DMS53 treated with DMSO at 0.1 percent for 48 hours (cell line): ENCODE results near the gene POC1B.

Source experiments
- DNase-seq: peaks from one replicate; lab custom pipeline; 2025; ENCODE audit not compliant: unreplicated experiment; lab: John Stamatoyannopoulos, UW

The POC1B gene

DNA sequence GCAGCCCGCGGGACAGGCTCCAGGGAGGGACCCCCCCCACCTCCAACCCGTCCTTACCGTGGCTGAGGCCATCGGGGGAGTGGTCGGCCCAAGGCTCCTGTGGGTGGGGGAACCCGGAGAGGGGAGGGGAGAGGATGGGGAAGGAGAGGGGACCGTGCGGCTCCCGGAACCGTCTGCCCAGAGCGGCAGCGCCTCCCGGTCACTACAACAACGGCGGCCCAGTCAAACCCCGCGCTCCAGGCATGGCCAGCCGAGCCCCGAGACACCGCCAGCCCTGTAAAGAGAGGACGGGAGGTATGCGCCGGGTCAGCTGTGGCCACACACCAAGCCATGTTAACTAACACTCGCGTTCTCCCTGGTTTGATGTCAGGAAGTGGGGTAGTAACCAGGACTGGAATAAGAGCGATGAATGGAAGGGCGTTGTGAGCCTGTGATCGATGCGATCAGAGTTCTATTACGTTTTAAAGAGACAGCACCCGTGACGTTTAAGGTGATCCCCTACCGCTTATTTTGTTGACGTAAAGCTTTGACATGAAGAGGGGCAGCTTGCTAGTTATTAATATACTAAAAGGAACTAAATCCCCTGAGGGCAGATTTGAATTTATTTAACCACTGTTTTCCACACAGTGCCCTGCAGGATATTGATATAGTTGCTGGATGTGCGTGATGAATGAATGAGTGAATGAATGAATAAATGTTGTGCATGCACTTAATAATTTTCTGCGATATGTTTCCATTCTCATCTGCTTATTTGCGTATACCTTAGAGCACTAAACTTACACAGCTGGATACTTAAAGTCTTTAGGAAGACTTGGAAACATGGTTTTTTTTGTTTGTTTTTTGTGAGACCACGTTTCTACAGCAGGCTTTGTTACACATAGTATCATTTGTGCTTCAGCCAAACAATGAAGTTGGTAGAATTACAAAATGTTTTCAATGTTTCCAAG, at the start of gene POC1B:
Gene POC1B (minus strand): TSS at position 224 of the 947 bp plus-strand sequence. CDS start 152 bp downstream, at position 72.
- peak; percentile 92 for DNase-seq

DNA sequence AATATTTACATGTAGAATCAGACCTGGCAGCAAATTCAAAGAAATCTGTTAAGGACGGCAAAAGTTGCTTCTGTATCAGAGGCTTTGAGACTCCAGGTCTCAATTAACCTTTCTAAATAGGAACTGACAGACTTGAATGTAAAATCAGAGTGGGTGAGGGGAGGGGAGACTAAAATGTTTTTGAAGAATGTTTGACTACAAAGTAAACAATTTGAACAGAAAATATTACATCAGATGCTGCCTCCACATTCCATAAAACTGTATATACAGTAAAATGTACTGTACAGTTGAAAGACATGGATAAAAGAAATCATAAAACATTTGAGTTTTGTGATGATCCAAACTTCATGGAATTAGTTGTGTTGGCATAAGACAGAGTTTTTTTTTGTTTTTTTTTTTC, 49.5 kb upstream of the POC1B start:
- DNase-seq, result no peak

DNA sequence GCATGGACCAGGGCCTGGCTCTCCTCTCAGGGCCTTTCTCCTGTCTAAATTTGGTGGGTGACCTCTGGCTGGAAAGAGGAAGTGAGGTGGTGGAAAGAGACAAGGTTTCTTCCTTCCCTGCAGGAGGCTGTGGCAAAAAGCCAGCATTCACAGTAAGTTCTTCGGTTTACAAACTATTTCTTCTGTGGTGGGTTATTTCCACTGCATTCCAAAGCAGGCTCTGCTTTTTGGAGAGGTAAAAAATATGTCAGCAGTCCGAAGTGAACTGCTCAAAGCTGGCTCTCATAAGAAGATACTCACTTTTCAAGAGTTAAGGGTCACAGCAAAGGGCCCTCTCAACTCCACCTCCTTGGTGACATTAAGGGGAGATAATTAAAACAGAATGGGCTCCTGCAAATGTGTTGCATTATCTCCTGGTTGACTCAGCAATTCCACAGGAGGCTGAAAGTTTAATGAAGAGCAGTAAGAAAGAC, 48.9 kb upstream of the POC1B start:
- DNase-seq, result no peak

DNA sequence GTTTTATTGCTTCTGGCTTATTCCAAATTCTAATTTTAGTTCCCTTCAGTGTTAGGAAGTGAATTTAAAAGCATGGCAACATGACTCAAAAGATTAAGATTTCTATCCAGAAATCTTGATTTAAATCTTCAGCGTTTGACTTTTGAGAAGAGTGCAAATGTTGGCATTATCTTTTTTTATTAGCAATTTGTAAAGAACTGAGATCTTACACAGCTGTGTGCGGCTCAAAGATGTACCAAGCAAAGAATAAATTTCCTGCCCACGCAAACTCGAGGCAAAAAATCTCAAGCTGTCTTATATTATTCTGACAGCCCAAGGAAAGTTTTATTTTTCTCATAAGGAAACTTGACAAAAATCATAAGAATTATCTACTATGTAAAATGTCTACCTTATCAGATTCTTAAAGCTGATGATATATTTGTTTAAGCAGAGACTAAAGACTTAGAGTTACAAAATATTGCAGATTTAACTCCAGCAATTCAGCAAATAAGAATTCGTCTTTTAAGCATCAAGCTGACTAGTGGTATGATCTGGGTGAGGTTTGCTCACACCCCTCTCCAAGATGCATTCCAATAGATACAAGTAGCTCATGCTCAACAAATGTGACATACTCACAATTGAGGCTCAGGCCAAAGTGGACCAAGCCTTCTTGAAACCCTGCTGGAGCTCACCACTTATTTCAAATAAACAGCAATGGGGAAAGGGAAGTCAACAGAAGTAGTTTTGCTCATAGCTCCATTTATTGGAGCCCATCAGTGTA, 47.4 kb upstream of the POC1B start:
- no peak for DNase-seq

DNA sequence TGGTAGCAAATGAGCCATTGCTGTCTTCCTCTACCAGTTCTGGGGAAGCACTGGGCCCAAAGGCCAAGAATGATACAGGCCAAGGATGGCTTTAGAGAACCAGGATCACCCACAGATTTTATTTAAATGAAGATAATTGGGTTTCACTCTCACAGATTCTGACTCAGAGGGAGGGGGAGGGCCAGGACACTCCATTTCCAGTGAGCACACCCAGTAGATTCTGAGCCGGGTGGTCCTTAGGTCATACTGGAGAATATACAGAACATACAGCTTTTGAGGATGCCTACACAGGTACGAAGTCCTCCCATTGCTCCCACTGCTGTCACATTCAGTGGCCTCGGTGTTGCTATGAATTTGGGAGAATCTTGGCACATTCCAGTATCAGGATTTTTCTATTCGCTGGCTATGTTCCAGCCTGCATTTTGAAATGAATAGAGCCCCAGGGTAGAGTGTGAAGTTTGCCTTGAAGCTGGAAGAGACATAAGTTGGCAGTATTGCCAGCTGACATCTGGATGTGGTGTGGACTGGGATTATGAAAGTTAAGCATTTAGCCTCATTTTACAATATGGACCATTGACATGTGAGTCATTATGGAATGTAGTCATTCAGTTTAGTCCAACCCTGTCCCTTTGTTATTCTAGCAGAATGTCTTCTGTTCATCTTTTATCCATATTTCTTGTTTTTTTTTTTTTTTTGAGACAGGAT, 45.8 kb upstream of the POC1B start:
- DNase-seq, result no peak

DNA sequence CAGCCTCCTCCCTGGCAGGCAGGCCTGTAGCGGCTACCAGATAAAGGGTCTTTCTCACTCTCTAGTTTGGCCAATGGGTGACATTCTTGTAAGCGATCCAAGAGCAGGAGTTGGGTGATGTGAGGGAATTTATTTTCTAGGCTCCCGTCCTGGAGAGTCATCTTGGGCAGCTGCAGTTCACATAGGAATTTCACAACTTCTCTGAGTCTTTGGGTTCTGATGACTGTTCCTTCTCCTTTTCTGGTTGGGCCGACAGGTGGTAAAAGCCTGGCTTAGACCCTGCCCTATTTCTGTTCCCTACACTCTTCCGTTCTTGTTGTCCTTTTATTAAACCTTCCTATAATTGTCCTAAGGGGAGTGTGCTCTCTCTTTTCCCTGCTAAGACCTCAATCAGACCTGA, 42.6 kb upstream of the POC1B start:
- no peak for DNase-seq

DNA sequence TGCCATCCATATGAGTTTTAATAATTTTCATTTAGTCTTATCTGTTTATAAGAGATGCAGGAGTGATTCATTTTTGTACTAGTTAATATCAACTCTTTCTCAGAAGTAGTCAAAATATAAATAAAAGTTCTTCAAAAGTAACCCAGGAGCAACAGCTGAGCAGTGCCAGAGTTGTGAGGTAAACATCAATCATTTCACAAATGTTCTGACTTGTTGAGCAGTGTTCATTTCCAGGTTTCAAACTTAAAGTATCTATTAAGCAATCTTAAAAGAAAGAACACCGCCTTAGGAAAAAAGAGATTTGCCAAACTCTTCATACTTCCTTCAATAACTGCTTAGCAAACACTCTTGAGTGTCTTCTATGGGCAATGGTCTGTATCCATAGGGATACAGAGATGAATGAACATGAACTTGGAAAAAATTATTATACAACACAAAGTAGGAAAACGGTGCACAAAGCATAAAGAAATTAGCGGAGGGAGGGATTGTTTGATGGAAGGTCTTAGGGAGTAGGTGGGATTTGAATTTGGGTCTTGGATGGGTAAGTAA, 41.9 kb upstream of the POC1B start:
- no peak for DNase-seq

DNA sequence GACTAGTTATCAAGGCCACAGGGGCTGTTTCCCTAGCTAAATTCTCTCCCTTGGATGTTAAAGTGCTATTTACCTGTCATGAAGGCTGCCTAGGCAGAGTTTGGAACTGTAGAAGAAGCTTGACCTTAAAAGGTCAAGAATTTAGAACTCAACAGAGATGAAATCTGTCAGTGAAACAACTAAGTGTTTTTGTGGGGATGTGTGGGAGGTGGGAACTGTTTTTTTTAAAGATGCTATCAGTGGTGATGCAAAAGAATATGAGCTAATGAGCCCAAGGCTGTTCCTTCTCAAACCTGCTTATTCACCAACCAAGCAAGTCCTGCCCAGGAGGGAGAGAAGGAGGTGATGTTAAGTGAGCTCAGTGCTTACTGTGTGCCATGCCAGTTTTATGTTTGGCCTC, 40.8 kb upstream of the POC1B start:
- DNase-seq, result no peak

DNA sequence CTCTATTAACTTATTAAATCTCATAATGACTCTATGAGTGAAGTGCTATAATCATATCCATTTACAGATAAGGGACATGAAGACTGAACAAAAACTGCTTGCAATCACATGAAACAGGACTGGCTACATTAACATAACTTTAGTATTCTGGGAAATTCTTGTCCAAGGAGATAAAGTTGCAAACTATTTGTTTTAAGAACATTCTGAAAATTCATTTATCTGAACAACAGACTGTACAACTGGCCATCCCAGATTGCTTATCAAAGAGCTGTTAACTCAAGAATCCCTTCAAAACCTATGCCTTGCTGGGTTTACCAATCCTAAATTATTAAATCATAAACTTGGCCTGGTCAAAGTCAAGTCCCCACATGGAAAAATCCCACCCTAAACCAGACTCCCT, 39.2 kb upstream of the POC1B start:
- no peak for DNase-seq

DNA sequence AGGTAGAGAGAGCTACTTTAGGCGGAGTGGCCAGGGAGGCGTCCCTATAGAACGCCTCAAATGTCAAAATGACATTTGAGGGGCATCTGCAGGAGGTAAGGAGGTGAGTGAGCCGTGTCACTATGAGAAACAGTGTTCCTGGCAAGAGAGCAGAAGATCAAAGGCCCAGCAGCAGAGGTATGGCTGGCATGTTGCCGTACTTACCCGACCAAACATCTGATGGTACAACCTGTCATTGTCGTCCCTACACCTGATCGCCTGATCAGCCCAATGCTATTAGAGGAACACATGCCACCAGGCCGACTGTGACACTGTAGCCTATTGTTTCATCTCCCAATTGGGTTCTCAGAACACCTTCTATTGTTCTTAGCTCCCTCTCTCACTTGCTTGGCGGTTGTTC, 33.9 kb upstream of the POC1B start:
- no peak for DNase-seq

DNA sequence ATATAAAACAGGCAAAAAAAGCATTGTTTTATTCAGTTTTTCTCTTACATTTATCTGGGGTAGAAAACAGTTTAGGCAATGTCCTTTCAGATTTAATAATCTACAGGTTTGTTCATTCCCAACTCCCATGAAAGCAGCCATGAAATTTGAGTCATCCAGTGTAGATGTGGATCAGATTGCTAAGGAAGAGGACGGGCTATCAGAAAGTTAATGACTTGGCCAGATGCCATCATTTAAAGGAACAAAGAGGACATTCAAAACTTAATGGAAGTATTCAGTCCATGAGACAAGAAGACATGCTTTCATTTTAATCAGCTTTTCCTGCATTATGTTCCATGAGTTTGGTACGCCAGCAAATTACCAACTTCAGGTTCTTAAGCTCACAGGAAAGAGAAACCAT, 31.1 kb upstream of the POC1B start:
- no peak for DNase-seq

DNA sequence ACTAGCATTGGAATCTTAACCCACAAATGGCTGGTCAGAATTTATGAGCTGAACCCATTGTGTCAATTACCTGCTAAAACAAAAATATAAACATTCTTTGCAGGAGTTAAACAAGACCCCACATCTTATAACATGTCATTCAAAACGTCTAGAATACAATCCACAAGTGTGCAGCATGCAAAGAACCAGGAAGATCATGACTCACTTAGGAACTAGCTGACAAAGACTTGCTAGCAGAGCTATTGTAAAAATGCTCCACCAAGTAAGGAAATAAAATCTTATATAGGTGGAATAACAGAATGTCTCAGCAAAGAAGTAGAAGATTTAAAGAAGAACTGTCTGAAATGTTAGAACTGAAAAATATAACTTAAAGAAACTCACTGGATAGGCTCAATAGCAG, 26.5 kb upstream of the POC1B start:
- DNase-seq, result no peak

DNA sequence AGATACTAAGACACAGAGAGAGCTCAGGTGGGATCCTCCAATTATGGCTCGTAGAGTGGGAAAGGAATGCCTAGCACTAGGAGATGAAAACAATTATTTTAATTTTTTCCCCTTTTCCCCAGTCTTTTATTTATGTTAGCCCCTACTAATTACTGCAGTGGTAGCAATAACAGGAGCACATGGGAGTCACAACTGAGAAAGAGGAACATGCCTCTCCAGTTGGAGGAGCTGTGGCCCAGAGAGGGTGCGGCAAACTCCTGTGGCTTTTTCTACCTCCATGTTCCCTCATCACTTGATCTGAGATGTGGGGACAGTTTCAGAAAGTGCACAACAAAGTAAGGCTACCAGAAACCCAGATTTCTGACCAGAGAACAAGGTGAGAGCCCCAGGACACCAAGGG, 25.9 kb upstream of the POC1B start:
- DNase-seq, result no peak

DNA sequence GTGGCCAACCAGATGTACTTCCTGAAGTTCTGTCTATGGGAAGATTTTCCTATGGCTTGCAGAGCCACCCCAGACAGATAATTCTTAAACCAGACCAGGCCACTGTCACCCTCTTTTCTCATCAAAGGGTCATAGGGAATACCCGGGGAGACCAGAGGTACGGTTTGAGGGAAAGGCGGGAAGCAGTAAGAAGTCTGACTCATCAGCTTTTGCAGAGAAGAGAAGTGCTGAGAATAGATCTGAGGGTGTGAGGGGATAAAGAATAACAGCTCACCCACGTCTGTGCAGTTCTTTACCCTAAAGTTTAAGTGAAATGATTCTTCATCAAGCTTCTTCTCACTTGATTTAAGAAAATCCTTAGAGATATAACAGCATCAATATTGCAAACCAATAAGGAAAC, 21.3 kb upstream of the POC1B start:
- no peak for DNase-seq

DNA sequence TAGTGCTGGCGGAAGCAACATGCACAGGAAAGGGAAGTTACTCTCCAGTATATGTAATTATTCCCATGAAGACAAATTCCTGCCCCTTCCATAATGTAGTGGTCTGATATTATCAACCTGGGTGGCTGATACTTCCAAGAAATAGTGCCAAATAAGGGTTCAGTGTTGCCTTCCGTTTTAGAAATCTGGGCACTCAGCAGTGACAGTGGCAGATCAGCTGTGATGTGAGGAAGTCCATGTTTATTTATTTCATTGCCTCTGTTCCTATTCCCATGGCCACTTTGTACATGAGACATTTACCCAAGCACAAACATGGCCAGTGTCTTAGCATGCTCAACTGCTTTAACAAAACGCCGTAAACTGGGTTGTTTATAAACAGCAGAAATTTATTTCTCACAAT, 20.3 kb upstream of the POC1B start:
- DNase-seq, result no peak

DNA sequence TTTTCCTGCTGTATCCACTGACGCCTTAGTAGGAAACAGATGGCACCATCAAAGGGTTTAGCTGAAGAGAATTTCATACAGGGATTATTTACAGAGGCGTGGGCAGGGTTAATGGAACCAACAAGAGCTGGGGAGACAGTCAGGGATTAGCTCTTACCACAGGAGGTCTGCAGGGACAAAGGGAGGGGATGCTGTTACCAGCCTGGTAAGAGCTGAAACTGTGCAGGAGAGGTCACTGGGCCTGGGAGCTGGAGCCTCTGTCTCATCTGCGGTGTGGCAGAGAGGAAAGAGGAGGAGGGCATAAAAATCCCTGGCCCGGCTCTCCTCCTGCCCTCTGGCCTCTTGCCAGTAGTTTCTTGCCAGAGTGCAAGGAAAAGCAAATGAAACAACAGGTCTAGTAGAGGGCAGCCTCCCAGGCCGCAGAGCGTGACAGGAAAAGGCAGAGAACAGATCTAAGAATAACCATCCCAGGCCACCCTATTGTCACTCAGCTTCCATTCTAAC, 18.9 kb upstream of the POC1B start:
- peak; percentile 97 for DNase-seq

DNA sequence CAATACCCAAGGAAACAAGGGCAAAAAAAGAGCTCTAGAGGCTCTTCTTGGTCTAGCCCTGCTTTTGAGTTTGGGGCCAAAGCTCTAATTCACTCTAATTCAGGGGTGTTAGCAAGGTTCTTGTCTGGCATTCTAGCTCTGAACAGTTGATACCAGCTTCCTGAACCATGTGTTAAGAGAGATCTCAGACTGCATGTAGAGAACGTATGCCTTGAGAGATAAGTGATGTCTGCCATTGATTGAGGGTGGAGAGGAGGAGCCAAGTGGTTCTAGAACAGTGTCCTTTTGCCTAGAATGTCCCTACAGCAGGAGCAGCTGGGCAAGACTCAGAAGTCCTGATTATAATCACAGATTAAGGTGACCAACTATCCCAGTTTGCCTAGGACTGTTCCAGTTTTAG, 18.2 kb upstream of the POC1B start:
- no peak for DNase-seq

DNA sequence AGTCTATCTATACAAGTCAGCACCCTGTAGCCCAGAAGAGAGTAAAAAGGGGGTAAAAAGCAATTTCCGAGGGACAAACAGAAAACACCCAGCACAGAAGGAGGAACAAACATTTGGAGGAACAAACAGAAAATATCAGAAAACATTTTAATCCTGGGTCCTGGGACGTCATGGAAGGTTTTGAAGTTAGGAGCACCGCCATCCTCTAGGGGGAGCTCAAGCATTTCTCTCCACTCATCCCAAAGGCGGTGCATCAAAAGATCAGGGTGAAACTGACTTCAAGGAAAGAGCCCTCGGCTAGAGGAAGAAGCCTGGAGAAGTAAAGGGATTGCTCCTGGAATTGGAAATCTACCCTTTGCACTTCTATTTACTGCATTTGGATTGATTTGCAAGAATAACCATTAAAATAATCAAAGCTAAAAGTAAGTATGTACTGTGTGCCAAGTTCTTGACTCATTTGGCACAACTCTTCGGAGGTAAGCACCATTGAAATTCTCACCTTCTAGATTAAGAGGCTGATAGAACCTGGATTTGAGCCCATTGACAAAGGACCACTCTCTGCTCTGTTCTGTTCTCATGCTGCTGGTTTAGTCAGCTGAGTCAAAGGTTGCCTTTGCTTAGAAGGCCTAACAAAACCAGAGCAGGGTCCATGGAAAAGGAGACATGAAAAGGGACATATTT, 17.2 kb upstream of the POC1B start:
- peak; percentile 85 for DNase-seq

DNA sequence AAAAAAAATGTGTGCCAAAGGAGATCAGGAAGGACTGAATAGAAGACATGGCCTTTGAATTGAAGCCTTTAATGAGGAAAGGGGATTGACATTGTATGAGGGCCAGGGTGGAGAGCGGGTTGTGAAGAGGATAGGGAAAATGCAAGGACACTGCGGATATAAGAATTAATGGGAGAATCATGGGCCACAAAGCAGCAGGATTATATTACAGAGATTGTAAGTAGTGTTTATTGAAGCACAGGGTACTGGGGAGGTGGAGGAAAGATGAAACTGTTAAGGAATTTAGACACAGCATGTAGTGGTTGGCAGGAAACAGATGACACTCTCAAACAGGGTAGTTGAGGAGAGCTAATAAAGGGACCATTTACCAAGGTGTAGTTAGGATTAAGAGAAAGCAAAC, 16.4 kb upstream of the POC1B start:
- no peak for DNase-seq

DNA sequence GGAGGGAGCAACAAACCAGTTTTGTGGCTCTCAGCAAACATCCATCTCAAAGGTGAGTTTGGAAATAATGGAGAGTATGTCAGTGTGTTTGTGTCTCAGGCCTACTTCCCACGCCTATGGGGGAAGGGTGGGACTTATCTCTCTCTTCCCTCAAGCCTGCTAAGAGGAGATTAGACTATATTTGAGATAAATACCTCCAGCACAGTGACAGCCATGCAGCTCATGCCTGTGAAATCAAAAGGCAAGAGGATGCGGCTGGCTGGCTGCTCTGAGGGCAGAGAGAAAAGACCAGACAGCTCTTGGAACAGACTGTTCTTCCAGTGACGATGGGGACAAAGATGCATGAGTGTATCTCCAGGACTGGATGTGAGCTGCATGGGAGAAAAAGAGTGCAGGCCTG, 14.7 kb upstream of the POC1B start:
- DNase-seq, result no peak
